H9 (cell line): ENCODE data around the gene DLG1. TPM values are rescaled to one million over a fixed set of nuclear protein-coding genes. Genes with fewer than 3 reads are reported as not detected.

ENCODE experiments used
- DNase-seq: peaks from one replicate; pipeline ENCODE4 v3.0.0-alpha.2; 2017
- H2AFZ ChIP-seq: one replicate; pipeline ENCODE4 v1.6.1; 2013; ENCODE audit warnings: mild to moderate bottlenecking, low read length, control low read depth, moderate library complexity
- H2AK5ac ChIP-seq: 2 replicates; pipeline ENCODE4 v1.6.1; 2013; ENCODE audit warnings: low read length, control low read depth, mixed read lengths; ENCODE audit not compliant: insufficient read length
- H2BK120ac ChIP-seq: one replicate; pipeline ENCODE4 v1.6.1; 2013; ENCODE audit warnings: low read depth, mild to moderate bottlenecking, low read length, control low read depth, inconsistent platforms; ENCODE audit not compliant: poor library complexity, severe bottlenecking
- H2BK12ac ChIP-seq: 2 replicates; pipeline ENCODE4 v1.6.1; 2013; ENCODE audit warnings: low read length, control low read depth, mixed read lengths, low read depth; ENCODE audit not compliant: insufficient read length
- H2BK15ac ChIP-seq: 2 replicates; pipeline ENCODE4 v1.6.1; 2013; ENCODE audit warnings: low read depth, low read length, control low read depth
- H2BK20ac ChIP-seq: one replicate; pipeline ENCODE4 v1.6.1; 2013; ENCODE audit warnings: low read depth, mild to moderate bottlenecking, low read length, control low read depth, inconsistent platforms; ENCODE audit not compliant: poor library complexity, severe bottlenecking
- H2BK5ac ChIP-seq: 2 replicates; pipeline ENCODE4 v1.6.1; 2013; ENCODE audit warnings: low read length, control low read depth, mixed read lengths; ENCODE audit not compliant: insufficient read length
- H3K14ac ChIP-seq: 2 replicates; pipeline ENCODE4 v1.6.1; 2013; ENCODE audit warnings: low read length, control low read depth; ENCODE audit not compliant: insufficient read depth
- H3K18ac ChIP-seq: 2 replicates; pipeline ENCODE4 v1.6.1; 2013; ENCODE audit warnings: low read depth, mild to moderate bottlenecking, mixed read lengths, low read length, control low read depth; ENCODE audit not compliant: insufficient read length
- H3K23ac ChIP-seq: 2 replicates; pipeline ENCODE4 v1.6.1; 2013; ENCODE audit warnings: low read length, control low read depth, mixed read lengths, low read depth; ENCODE audit not compliant: insufficient read length
- H3K23me2 ChIP-seq: 2 replicates; pipeline ENCODE4 v1.6.1; 2013; ENCODE audit warnings: low read depth, mild to moderate bottlenecking, mixed read lengths, low read length, control low read depth; ENCODE audit not compliant: insufficient read length, poor library complexity, severe bottlenecking
- H3K27ac ChIP-seq: 2 replicates; pipeline ENCODE4 v1.5.1; 2013; ENCODE audit warnings: low read length, control low read depth, mixed read lengths, low read depth; ENCODE audit not compliant: insufficient read length
- H3K27me3 ChIP-seq: 2 replicates; pipeline ENCODE4 v1.6.1; 2013; ENCODE audit warnings: low read length, control low read depth, inconsistent platforms; ENCODE audit not compliant: insufficient read depth
- H3K4ac ChIP-seq: 2 replicates; pipeline ENCODE4 v1.6.1; 2013; ENCODE audit warnings: low read depth, mild to moderate bottlenecking, control low read depth, inconsistent platforms, low read length, moderate library complexity
- H3K4me1 ChIP-seq: 2 replicates; pipeline ENCODE4 v1.6.1; 2013; ENCODE audit warnings: low read length, control low read depth, inconsistent platforms; ENCODE audit not compliant: insufficient read depth
- H3K4me2 ChIP-seq: 2 replicates; pipeline ENCODE4 v1.6.1; 2013; ENCODE audit warnings: low read length, control low read depth, mixed read lengths; ENCODE audit not compliant: insufficient read length, insufficient read depth
- H3K56ac ChIP-seq: 2 replicates; pipeline ENCODE4 v1.6.1; 2013; ENCODE audit warnings: low read depth, mild to moderate bottlenecking, mixed read lengths, low read length, control low read depth; ENCODE audit not compliant: insufficient read length
- H3K79me1 ChIP-seq: 2 replicates; pipeline ENCODE4 v1.6.1; 2013; ENCODE audit warnings: low read depth, mild to moderate bottlenecking, moderate library complexity, low read length, control low read depth, inconsistent platforms; ENCODE audit not compliant: insufficient read depth, poor library complexity, severe bottlenecking
- H3K79me2 ChIP-seq: 2 replicates; pipeline ENCODE4 v1.6.1; 2013; ENCODE audit warnings: low read length, control low read depth, inconsistent platforms; ENCODE audit not compliant: insufficient read depth
- H3K9ac ChIP-seq: 2 replicates; pipeline ENCODE4 v1.6.1; 2013; ENCODE audit warnings: low read length, control low read depth, mixed read lengths; ENCODE audit not compliant: insufficient read length; ENCODE audit errors: extremely low read depth
- H3K9me3 ChIP-seq: one replicate; pipeline ENCODE4 v1.6.1; 2013; ENCODE audit warnings: low read depth, low read length, inconsistent platforms; ENCODE audit not compliant: control insufficient read depth
- H3T11ph ChIP-seq: one replicate; pipeline ENCODE4 v1.6.1; 2013; ENCODE audit warnings: mild to moderate bottlenecking, low read length, control low read depth, inconsistent platforms
- H4K20me1 ChIP-seq: one replicate; pipeline ENCODE4 v1.6.1; 2013; ENCODE audit not compliant: control insufficient read depth, insufficient read length, insufficient read depth
- H4K5ac ChIP-seq: 2 replicates; pipeline ENCODE4 v1.6.1; 2013; ENCODE audit warnings: low read depth, mild to moderate bottlenecking, mixed read lengths, low read length, control low read depth; ENCODE audit not compliant: insufficient read length
- H4K8ac ChIP-seq: replicated peaks from 2 replicates; pipeline ENCODE4 v1.6.1; 2013; ENCODE audit warnings: low read length, control low read depth, mixed read lengths, low read depth; ENCODE audit not compliant: insufficient read length
- H4K91ac ChIP-seq: 2 replicates; pipeline ENCODE4 v1.6.1; 2013; ENCODE audit warnings: low read depth, mild to moderate bottlenecking, moderate library complexity, mixed read lengths, low read length, control low read depth; ENCODE audit not compliant: insufficient read length
- H3K27ac Mint-ChIP-seq, 3 experiments: 2 replicates in 2 of 3; 3 replicates in 1 of 3; pipeline ENCODE4 v1.8.0; 2020 to 2021; ENCODE audit warnings: mixed read lengths in 3 of 3, mild to moderate bottlenecking in 1 of 3, moderate library complexity in 1 of 3
- H3K27me3 Mint-ChIP-seq: 2 replicates; pipeline ENCODE4 v1.8.0; 2021; ENCODE audit warnings: low read depth, mild to moderate bottlenecking, moderate library complexity, mixed read lengths
- H3K36me3 Mint-ChIP-seq, 3 experiments: 2 replicates in 2 of 3; 3 replicates in 1 of 3; pipeline ENCODE4 v1.8.0; 2020 to 2021; ENCODE audit warnings: low read depth in 3 of 3, mixed read lengths in 3 of 3; ENCODE audit not compliant: insufficient read depth in 1 of 3
- H3K4me1 Mint-ChIP-seq, 2 experiments: 2 replicates each; pipeline ENCODE4 v1.8.0; 2020; ENCODE audit warnings: mixed read lengths in 2 of 2
- H3K4me3 Mint-ChIP-seq, 2 experiments: 2 replicates in 1 of 2; 3 replicates in 1 of 2; pipeline ENCODE4 v1.8.0; 2020 to 2021; ENCODE audit warnings: mild to moderate bottlenecking in 2 of 2, mixed read lengths in 2 of 2, moderate library complexity in 1 of 2
- H3K9me3 Mint-ChIP-seq, 2 experiments: 2 replicates in 1 of 2; 3 replicates in 1 of 2; pipeline ENCODE4 v1.8.0; 2020; ENCODE audit warnings: mild to moderate bottlenecking in 2 of 2, mixed read lengths in 2 of 2, moderate library complexity in 1 of 2
- WGBS: extraction: QIAGEN DNeasy Blood & Tissue Kit; methylation state at CpG from one replicate; pipeline ENCODE4 v1.1.7; 2013; ENCODE audit warnings: missing lambda C conversion rate, low lambda C conversion rate, mixed read lengths; ENCODE audit not compliant: insufficient read length; ENCODE audit errors: extremely low coverage; 5-methylcytosine and 5-hydroxymethylcytosine counted together
- total RNA-seq: library from RNA; stranded (reverse); gene quantifications from 2 replicates; pipeline ENCODE4 v1.2.1, GENCODE V29; 2021
- TF ChIP-seq, protein P1 (sequence below): fragments of 200-600 bp; sonication (generic); conservative IDR thresholded peaks from 3 replicates; pipeline ENCODE4 v1.8.0; 2021; ENCODE audit warnings: antibody characterized with exemption, mild to moderate bottlenecking

The DLG1 gene
- total RNA-seq, 1 experiment from 2014 or later, result 84.1 TPM

GRCh38 chr3:197249542-197249941, 48.9 kb downstream of the DLG1 start:
- H3K56ac ChIP-seq, result no peak overlapping the region
- H2BK5ac ChIP-seq, result no peak overlapping the region
- H4K8ac ChIP-seq, result no peak overlapping the region
- H3K4me3 Mint-ChIP-seq, result no peak overlapping the region
- no peak overlapping the region for H3K23ac ChIP-seq
- no peak overlapping the region for H3K27ac Mint-ChIP-seq
- no peaks in the 10 kb centered on the region for H3K27me3 ChIP-seq
- peaks cover 4% of the 10 kb centered on the region; the same call in 1 of the 2 replicates for H3K79me2 ChIP-seq
- no peak overlapping the region for H3K4ac ChIP-seq
- no peak overlapping the region for H2AFZ ChIP-seq
- TF ChIP-seq, protein P1, sequence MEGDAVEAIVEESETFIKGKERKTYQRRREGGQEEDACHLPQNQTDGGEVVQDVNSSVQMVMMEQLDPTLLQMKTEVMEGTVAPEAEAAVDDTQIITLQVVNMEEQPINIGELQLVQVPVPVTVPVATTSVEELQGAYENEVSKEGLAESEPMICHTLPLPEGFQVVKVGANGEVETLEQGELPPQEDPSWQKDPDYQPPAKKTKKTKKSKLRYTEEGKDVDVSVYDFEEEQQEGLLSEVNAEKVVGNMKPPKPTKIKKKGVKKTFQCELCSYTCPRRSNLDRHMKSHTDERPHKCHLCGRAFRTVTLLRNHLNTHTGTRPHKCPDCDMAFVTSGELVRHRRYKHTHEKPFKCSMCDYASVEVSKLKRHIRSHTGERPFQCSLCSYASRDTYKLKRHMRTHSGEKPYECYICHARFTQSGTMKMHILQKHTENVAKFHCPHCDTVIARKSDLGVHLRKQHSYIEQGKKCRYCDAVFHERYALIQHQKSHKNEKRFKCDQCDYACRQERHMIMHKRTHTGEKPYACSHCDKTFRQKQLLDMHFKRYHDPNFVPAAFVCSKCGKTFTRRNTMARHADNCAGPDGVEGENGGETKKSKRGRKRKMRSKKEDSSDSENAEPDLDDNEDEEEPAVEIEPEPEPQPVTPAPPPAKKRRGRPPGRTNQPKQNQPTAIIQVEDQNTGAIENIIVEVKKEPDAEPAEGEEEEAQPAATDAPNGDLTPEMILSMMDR, result no peak
- H2BK12ac ChIP-seq, result no peak overlapping the region
- no peaks in the 10 kb centered on the region for H4K20me1 ChIP-seq
- H3K4me1 ChIP-seq, result no peaks in the 10 kb centered on the region
- no peak overlapping the region for H3T11ph ChIP-seq
- H3K14ac ChIP-seq, result no peak overlapping the region
- WGBS, result no CpG with 5 or more reads among the region's 4 CpGs
- no peak for DNase-seq
- no peak overlapping the region for H4K91ac ChIP-seq
- no peak overlapping the region for H2BK120ac ChIP-seq
- H2BK20ac ChIP-seq, result no peak overlapping the region
- no peak overlapping the region for H4K5ac ChIP-seq
- H3K9me3 Mint-ChIP-seq, result peaks cover 35 to 56% of the 10 kb centered on the region in 2 experiments
- no peaks in the 10 kb centered on the region for H3K9me3 ChIP-seq
- no peaks in the 10 kb centered on the region for H3K27me3 Mint-ChIP-seq
- no peak overlapping the region for H3K27ac ChIP-seq
- peaks cover 63 to 70% (median 69%) of the 10 kb centered on the region in 3 experiments for H3K36me3 Mint-ChIP-seq
- no peak overlapping the region for H2BK15ac ChIP-seq
- peaks cover 3% of the 10 kb centered on the region in 2 experiments; a peak in 2 of 4 replicates for H3K4me1 Mint-ChIP-seq
- H3K18ac ChIP-seq, result no peak overlapping the region
- H3K79me1 ChIP-seq, result no peaks in the 10 kb centered on the region
- H3K9ac ChIP-seq, result no peak overlapping the region
- H3K4me2 ChIP-seq, result no peak overlapping the region
- no peak overlapping the region for H2AK5ac ChIP-seq
- H3K23me2 ChIP-seq, result no peaks in the 10 kb centered on the region
